ENCODE results near the gene NUP155.
"Not testable (repeated sequence)": the region's sequence is repeated elsewhere in the genome, so short reads cannot be mapped to it uniquely, and the experiment has no call there.

The NUP155 gene

DNA sequence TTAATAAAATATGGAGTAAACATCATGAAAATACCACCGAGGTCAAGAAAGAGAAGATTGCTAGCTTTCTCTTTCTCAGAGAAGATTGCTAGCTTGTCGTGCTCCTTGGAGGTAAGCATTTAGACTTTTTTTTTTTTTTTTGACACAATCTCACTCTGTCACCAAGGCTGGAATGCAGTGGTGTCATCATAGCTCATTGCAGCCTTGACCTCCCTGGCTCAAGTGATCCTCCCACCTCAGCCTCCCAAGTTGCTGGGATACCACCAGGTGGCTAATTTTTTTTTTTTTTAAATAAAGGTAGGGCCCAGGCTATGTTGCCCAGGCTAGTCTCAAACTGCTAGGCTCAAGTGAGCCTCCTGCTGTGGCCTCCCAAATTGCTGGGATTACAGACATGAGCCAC is 95.4 kb downstream of the NUP155 start:
- no peak for DNase-seq

- no peak for DNase-seq
Observed at GRCh38 chr5:37272511-37272910, 98.4 kb downstream of the NUP155 start.

GRCh38 chr5:37268100-37268499 is 102.8 kb downstream of the NUP155 start:
- DNase-seq = not testable (repeated sequence)

GRCh38 chr5:37255774-37256358 is 115.0 kb downstream of the NUP155 start:
- DNase-seq = no peak

DNA sequence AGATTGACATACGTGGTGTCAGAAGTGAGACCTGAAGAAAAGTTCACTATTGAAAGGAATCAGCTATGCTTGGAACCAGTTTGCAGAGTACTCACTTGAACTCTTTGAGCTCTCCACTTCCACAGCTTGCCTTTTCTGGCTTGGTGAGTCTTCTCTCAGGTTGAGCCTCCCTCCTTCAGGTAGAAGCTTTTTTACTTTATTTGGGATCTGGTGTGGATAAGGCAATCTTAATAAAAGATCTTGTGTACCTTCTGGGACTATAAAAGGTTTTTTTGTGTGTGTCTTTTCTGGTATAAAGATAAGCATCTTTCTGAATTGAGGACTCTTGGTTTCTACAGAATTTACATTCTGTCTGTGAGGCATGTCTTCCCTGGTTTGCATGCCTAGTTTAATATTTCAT is 116.3 kb downstream of the NUP155 start:
- no peak for DNase-seq

DNA sequence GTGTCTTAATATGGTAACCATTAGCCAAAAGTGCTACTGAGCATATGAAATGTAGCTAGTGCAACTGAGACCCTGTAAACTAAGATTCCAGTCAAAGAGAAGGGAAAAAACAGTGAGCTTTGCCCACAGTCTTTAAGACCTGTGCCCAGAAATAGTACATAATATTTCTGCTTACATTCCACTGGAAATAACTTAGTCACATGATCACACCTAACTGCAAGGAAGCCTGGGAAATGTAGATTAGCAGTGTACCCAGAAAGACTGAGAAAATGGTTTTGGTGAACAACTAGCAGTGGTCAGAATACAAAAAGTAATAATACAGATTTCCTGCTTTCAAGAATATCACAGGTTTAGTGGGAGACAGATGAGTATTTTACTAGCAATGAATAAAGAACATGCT is 119.2 kb downstream of the NUP155 start:
- no peak for DNase-seq

DNA sequence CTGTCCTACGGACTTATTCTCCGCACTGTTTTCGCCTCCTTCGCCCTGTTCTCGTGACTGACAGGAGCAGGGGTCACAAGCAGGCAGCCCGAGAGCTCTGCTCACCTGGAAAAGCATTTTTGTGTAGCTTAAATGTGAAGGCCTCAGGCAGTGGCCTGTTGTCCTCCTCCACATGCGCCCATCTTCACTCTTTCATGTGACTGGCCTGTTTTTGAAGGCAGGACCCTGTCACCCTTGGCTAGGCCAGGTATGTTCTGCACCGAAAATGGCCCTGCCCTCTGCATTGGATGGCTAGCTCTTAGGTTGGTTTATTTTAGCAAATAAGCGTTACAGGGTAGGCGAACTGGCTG is 121.1 kb downstream of the NUP155 start:
- DNase-seq = no peak

GRCh38 chr5:37248970-37249814 is 121.7 kb downstream of the NUP155 start, which contains the start of gene CPLANE1:
Gene CPLANE1, minus strand, starts transcription at chr5:37249376. Its CDS starts 1,678 bp downstream, at chr5:37247698.
- peak; percentile 53 for DNase-seq

- no peak for DNase-seq
Observed at GRCh38 chr5:37248421-37248969, 122.4 kb downstream of the NUP155 start.

- DNase-seq = no peak
Observed at GRCh38 chr5:37247496-37247895, 123.4 kb downstream of the NUP155 start.

DNA sequence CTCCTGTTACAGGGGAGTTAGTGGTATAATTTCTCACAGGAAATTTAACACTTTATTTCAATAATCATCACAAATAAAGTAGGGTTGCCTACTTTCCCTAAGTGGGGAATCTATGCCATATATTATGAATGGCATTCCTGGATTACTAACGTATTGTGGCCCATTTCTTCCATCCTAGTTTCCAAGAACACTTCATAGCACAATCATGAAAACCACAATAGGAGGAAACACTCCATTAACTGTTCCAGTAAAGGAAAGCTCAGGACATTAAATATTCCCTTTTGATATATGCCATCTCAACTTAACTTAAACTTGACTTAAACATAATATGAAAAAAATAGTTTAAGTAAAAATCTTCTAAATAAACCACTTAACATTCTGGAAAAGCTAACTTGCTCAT is 123.9 kb downstream of the NUP155 start:
- no peak for DNase-seq
